HepG2 (cell line): Measurements from ENCODE around the gene GBP4. TPM values are rescaled to one million over a fixed set of nuclear protein-coding genes. Genes with fewer than 3 reads are reported as not detected.

ENCODE experiments used
- ATAC-seq: fragments of 200-7000 bp; cut with Tn5 transposase; 3 replicates; pipeline ENCODE4 v1.9.1; 2020; ENCODE audit warnings: mild to moderate bottlenecking, moderate library complexity
- BruUV-seq: library from RNA; stranded (reverse); fragments of 400-500 nt; replicated peaks from 2 replicates; lab custom pipeline; 2021; lab: Mats Ljungman, UMichigan
- CTCF ChIA-PET: fragments of 300-600 bp; formaldehyde crosslinking; extraction: SDS; loops from one replicate; lab custom pipeline; 2021; ENCODE audit warnings: low total read pairs, inconsistent platforms, low intra/inter-chr PET ratio; lab: Yijun Ruan, JAX
- POLR2A ChIA-PET: fragments of 350-600 bp; sonication (Branson Sonifier 250); formaldehyde crosslinking; loops from one replicate; lab custom pipeline; 2020; ENCODE audit warnings: antibody characterized with exemption, inconsistent platforms; lab: Yijun Ruan, JAX
- DNase-seq: peaks from one replicate; pipeline ENCODE4 v3.0.0-alpha.2; 2015; ENCODE audit warnings: low spot score
- FAIRE-seq: peaks from 3 replicates; lab custom pipeline; 2011; peaks lifted over from hg19 to GRCh38; lab: Jason Lieb, UNC
- H2AFZ ChIP-seq: one replicate; pipeline ENCODE4 v1.6.1; 2011; ENCODE audit warnings: low read length, inconsistent platforms
- H3K27ac ChIP-seq: fragments of 300-600 bp; 3 replicates; pipeline ENCODE4 v1.8.0; 2011; ENCODE audit warnings: mixed run types, mild to moderate bottlenecking, mixed read lengths, low read length, inconsistent platforms; ENCODE audit not compliant: insufficient read depth; ENCODE audit errors: extremely low read length
- H3K27me3 ChIP-seq, 2 experiments: fragments of 200-600 bp in 1 of 2; 2 replicates in 1 of 2; 3 replicates in 1 of 2; pipeline versions ENCODE4 v1.6.0 to v1.8.0; 2011; ENCODE audit warnings: low read length in 2 of 2, mild to moderate bottlenecking in 2 of 2, moderate library complexity in 2 of 2, inconsistent platforms in 1 of 2; ENCODE audit not compliant: insufficient read depth in 2 of 2, control insufficient read depth in 1 of 2
- H3K36me3 ChIP-seq, 2 experiments: fragments of 200-600 bp in 1 of 2; replicated peaks in 1 of 2; 2 replicates in 1 of 2; 3 replicates in 1 of 2; pipeline versions ENCODE4 v1.5.1 to v1.8.0; 2011; ENCODE audit warnings: low read length in 2 of 2, inconsistent platforms in 1 of 2; ENCODE audit not compliant: insufficient read depth in 2 of 2, control insufficient read depth in 1 of 2
- H3K4me1 ChIP-seq: 2 replicates; pipeline ENCODE4 v1.5.1; 2012; ENCODE audit warnings: low read length, inconsistent platforms; ENCODE audit not compliant: insufficient read depth
- H3K4me2 ChIP-seq: 2 replicates; pipeline ENCODE4 v1.6.0; 2011; ENCODE audit warnings: low read depth, low read length, inconsistent platforms
- H3K4me3 ChIP-seq, 3 experiments: fragments of 200-600 bp in 1 of 3; sonication (generic), shearing (Covaris generic) in 1 of 3; replicated peaks in 1 of 3; 2 replicates each; pipeline ENCODE4 v1.5.1; 2011 to 2016; ENCODE audit warnings: low read length in 3 of 3, inconsistent platforms in 2 of 3, low read depth in 2 of 3, mild to moderate bottlenecking in 2 of 3, control low read depth in 1 of 3, mixed read lengths in 1 of 3; ENCODE audit not compliant: insufficient read depth in 1 of 3
- H3K79me2 ChIP-seq: one replicate; pipeline ENCODE4 v1.6.1; 2011; ENCODE audit warnings: low read length, inconsistent platforms; ENCODE audit not compliant: insufficient read depth
- H3K9ac ChIP-seq: 2 replicates; pipeline ENCODE4 v1.6.0; 2011; ENCODE audit warnings: mild to moderate bottlenecking, low read depth, low read length, inconsistent platforms; ENCODE audit not compliant: insufficient read depth
- H3K9me3 ChIP-seq: 2 replicates; pipeline ENCODE4 v1.5.1; 2012; ENCODE audit warnings: mild to moderate bottlenecking, low read length
- H4K20me1 ChIP-seq: 2 replicates; pipeline ENCODE4 v1.6.0; 2011; ENCODE audit warnings: inconsistent platforms, mild to moderate bottlenecking, low read length, moderate library complexity; ENCODE audit not compliant: insufficient read depth
- ATRX ChIP-seq: sonication (generic); formaldehyde crosslinking; IDR thresholded peaks from 2 replicates; pipeline ENCODE4 v1.4.0; 2020; ENCODE audit warnings: missing genetic modification reagents, borderline replicate concordance
- HNF4G ChIP-seq, 2 experiments: sonication (generic) in 1 of 2; formaldehyde crosslinking in 1 of 2; IDR thresholded peaks; 2 replicates each; pipeline versions ENCODE4 v1.4.0 to v1.6.1; 2011 to 2020; ENCODE audit warnings: borderline replicate concordance in 2 of 2, low read depth in 2 of 2, mild to moderate bottlenecking in 2 of 2, low read length in 1 of 2, missing genetic modification reagents in 1 of 2, moderate library complexity in 1 of 2
- NRL ChIP-seq: sonication (generic); formaldehyde crosslinking; IDR thresholded peaks from 2 replicates; pipeline ENCODE4 v1.5.0; 2020; ENCODE audit warnings: missing genetic modification reagents, mild to moderate bottlenecking, moderate library complexity, borderline replicate concordance
- ZNF7 ChIP-seq: IDR thresholded peaks from 2 replicates; pipeline ENCODE4 v1.6.1; 2016; ENCODE audit warnings: missing biosample characterization, missing genetic modification reagents
- ZNF724P ChIP-seq: sonication (generic); formaldehyde crosslinking; IDR thresholded peaks from 2 replicates; pipeline ENCODE4 v1.8.0; 2022; ENCODE audit warnings: missing genetic modification reagents, borderline replicate concordance
- ZNF75D ChIP-seq: sonication (generic); formaldehyde crosslinking; IDR thresholded peaks from 2 replicates; pipeline ENCODE4 v1.8.1; 2023; ENCODE audit warnings: missing genetic modification reagents, mild to moderate bottlenecking, borderline replicate concordance
- WGBS: methylation state at CpG from one replicate; pipeline ENCODE4 v1.1.6; 2017; ENCODE audit warnings: low lambda C conversion rate; 5-methylcytosine and 5-hydroxymethylcytosine counted together
- in situ Hi-C: cut with HindIII; loops from 2 replicates; pipeline ENCODE4 v1.10.0; 2017; ENCODE audit warnings: low pct_unique_long_range_greater_than_20kb; ENCODE audit not compliant: extremely low pct_ligation_motif_present
- intact Hi-C: fragments of 100-400 bp; cut with micrococcal nuclease; formaldehyde crosslinking; loops from one replicate; pipeline ENCODE4 v1.10.0; 2022; ENCODE audit not compliant: unreplicated experiment
- polyA plus RNA-seq, 8 experiments: library from polyadenylated mRNA; depleted of rRNA in 3 of 8; stranded (reverse) in 7 of 8; unstranded in 1 of 8; fragments of >200 nt; fragmentation: Illumina TruSeq in 4 of 8; extraction: Trizol in 4 of 8; gene quantifications; 2 replicates each; pipeline versions ENCODE4 v1.2.1 to v1.2.3, GENCODE V29; 2011 to 2016; ENCODE audit warnings: low read depth in 4 of 8, missing spikeins in 1 of 8, mixed read lengths in 1 of 8; ENCODE audit not compliant: insufficient read depth in 1 of 8
- total RNA-seq, 5 experiments: library from RNA; depleted of rRNA; stranded (reverse); fragments of >200 nt; fragmentation: Illumina TruSeq; extraction: Trizol; gene quantifications; 2 replicates each; pipeline ENCODE4 v1.2.3, GENCODE V29; 2016; ENCODE audit warnings: low read depth in 1 of 5
- TF ChIP-seq, protein P1 (sequence below): sonication (generic); formaldehyde crosslinking; IDR thresholded peaks from 2 replicates; pipeline ENCODE4 v1.8.0; 2022; ENCODE audit warnings: missing genetic modification reagents, low read depth, mild to moderate bottlenecking, borderline replicate concordance
- TF ChIP-seq, protein P2 (sequence below): sonication (generic); formaldehyde crosslinking; IDR thresholded peaks from 2 replicates; pipeline ENCODE4 v1.4.0; 2020; ENCODE audit warnings: missing genetic modification reagents, mild to moderate bottlenecking, borderline replicate concordance

The GBP4 gene
- total and polyA plus RNA-seq, 2 of the 13 experiments (the other 11 are each of a cell fraction or from before 2014, with no cell fraction given), result not detected

DNA sequence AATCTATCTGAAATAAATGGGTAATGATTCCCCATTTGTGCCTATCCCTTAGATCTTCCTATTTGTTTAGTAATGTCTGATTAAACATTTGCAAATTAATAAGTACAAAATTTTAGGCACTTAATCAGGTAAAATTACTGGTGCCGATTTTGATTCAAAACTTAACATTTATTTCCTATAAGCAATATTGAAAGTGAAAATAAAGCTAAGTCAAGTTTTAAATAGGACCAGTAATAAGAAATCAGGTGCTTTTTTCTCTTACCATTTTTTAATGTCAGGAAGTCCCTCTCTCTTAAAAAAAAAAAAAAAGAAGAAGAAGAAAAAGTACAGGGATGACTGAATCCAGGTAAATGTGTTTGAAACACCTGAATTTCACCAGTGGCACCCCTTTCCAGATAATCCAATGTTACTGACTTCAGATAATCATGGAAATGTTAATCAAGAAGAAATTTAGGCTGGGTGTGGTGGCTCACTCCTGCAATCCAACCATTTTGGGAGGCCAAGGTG, 836 bp upstream of the GBP4 start (continued):
- TF ChIP-seq HNF4G (IDR thresholded peaks at IDR 0.05; ENCODE audit: borderline replicate concordance, low read depth, low read length), result no peak
- TF ChIP-seq HNF4G (CRISPR knock-in tag; IDR thresholded peaks at IDR 0.05; ENCODE audit: borderline replicate concordance, low read depth), result no peak

DNA sequence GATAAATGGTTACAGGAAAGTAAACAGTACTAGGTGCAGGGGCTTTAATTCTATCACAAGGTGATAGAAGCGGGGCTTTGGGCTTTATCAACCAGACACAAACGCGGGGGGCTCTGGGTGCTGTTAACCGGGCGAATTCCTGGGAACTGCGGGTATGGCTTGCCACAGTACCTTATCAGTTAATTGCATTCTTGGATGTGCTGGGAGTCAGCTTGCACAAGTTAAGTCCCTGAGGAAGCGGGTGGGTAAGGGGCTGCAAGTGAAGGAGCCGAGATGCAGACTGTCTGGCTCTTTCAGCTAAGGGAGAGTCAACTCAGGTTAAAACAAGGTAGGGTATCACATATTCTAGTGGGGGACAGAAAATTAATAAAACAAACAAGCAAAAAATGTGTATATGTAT, 661 bp downstream of the GBP4 start:
- Histone ChIP-seq H3K36me3 (no peaks in the 10 kb centered on the region), H3K9ac (no peak overlapping the region), H3K4me3 (no peak overlapping the region), H3K79me2 (no peaks in the 10 kb centered on the region), H2AFZ (no peak overlapping the region), H3K4me2 (no peak overlapping the region), H3K9me3 (no peaks in the 10 kb centered on the region), H3K4me1 (no peaks in the 10 kb centered on the region), H3K27ac (no peak overlapping the region), H4K20me1 (no peaks in the 10 kb centered on the region), H3K27me3 (peaks cover 0 to 12% of the 10 kb centered on the region in 2 experiments; a peak in 2 of 5 replicates)
- BruUV-seq, result no TSS peak
- TF ChIP-seq NRL, result no peak
- ATAC-seq (no peak), FAIRE-seq (no peak), DNase-seq (no peak)
- WGBS, result 13% methylated on average over 8 of the region's 8 CpGs
- ChIA-PET POLR2A (no interaction called here), CTCF (no interaction called here)
- intact Hi-C loops (no loop called here), in situ Hi-C loops (no loop called here)

DNA sequence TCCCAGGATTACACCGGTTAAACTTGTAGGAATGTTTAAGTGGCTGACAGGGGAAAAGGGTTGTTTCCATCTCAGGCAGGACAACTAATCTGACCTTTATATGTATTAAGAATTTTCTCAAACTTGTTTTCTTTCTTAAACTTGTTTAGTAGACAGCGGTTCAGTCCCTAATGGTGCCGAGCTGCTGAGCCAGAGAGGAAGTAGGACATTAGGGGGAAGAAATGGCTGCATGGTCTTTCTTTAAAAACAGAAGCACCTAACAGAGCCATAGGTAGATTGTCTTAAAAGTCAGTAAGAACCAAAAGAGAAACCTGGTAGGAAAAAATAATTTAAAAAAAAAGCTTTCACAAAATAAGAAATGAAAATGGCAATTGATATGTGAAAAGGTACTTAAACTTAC, 3.3 kb downstream of the GBP4 start:
- 29% methylated on average over 3 of the region's 3 CpGs for WGBS
- H4K20me1 ChIP-seq, result no peaks in the 10 kb centered on the region
- H3K9me3 ChIP-seq, result no peaks in the 10 kb centered on the region
- CTCF ChIA-PET, result no interaction called here
- in situ Hi-C loops, result no loop called here
- no peaks in the 10 kb centered on the region for H3K36me3 ChIP-seq
- no peak for DNase-seq
- no peaks in the 10 kb centered on the region for H3K4me1 ChIP-seq
- H2AFZ ChIP-seq, result no peak overlapping the region
- no peak overlapping the region for H3K9ac ChIP-seq
- no peak overlapping the region for H3K4me2 ChIP-seq
- FAIRE-seq, result no peak
- ATAC-seq, result no peak
- TF ChIP-seq, protein P1, sequence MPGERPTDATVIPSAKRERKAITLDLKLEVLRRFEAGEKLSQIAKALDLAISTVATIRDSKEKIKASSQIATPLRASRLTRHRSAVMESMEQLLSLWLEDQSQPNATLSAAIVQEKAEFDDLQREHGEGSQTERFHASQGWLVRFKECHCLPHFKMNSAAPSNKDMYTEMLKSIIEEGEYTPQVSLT (CRISPR knock-in tag), result no peak
- TF ChIP-seq, protein P2, sequence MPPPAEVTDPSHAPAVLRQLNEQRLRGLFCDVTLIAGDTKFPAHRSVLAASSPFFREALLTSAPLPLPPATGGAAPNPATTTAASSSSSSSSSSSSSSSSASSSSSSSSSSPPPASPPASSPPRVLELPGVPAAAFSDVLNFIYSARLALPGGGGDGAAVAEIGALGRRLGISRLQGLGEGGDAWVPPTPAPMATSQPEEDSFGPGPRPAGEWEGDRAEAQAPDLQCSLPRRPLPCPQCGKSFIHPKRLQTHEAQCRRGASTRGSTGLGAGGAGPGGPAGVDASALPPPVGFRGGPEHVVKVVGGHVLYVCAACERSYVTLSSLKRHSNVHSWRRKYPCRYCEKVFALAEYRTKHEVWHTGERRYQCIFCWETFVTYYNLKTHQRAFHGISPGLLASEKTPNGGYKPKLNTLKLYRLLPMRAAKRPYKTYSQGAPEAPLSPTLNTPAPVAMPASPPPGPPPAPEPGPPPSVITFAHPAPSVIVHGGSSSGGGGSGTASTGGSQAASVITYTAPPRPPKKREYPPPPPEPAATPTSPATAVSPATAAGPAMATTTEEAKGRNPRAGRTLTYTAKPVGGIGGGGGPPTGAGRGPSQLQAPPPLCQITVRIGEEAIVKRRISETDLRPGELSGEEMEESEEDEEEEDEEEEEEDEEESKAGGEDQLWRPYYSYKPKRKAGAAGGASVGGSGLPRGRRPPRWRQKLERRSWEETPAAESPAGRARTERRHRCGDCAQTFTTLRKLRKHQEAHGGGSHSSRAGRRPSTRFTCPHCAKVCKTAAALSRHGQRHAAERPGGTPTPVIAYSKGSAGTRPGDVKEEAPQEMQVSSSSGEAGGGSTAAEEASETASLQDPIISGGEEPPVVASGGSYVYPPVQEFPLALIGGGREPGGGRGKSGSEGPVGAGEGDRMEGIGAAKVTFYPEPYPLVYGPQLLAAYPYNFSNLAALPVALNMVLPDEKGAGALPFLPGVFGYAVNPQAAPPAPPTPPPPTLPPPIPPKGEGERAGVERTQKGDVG, result no peak
- TF ChIP-seq ATRX (CRISPR knock-in tag), result no peak
- TF ChIP-seq ZNF7 (CRISPR knock-in tag), result peak; percentile 15; the same call in 1 of the 2 replicates
- TF ChIP-seq ZNF75D, result no peak
- TF ChIP-seq ZNF724P (CRISPR knock-in tag), result no peak
- H3K4me3 ChIP-seq, result no peak overlapping the region
- POLR2A ChIA-PET, result no interaction called here
- no TSS peak for BruUV-seq
- H3K79me2 ChIP-seq, result no peaks in the 10 kb centered on the region
- H3K27ac ChIP-seq, result no peak overlapping the region
- intact Hi-C loops, result no loop called here
- peaks cover 0 to 12% of the 10 kb centered on the region in 2 experiments; a peak in 2 of 5 replicates for H3K27me3 ChIP-seq
